HCT116 (cell line): ENCODE data around the gene ACAP2. TPM values are rescaled to one million over a fixed set of nuclear protein-coding genes. Genes with fewer than 3 reads are reported as not detected.

Experiments used
- ATAC-seq: fragments of 200-7000 bp; cut with Tn5 transposase; 2 replicates; pipeline ENCODE4 v1.9.1; 2020; ENCODE audit warnings: mild to moderate bottlenecking, moderate library complexity
- BruUV-seq: library from RNA; stranded (reverse); fragments of 400-500 nt; replicated peaks from 2 replicates; lab custom pipeline; 2021; lab: Mats Ljungman, UMichigan
- CTCF ChIA-PET: fragments of 300-600 bp; sonication (Branson Sonifier 250); formaldehyde crosslinking; loops from one replicate; lab custom pipeline; 2021; ENCODE audit warnings: antibody characterized with exemption; lab: Charles Lee
- POLR2A ChIA-PET: fragments of 300-600, 350-600 bp; sonication (Branson Sonifier 250); formaldehyde crosslinking; loops from one replicate; lab custom pipeline; 2021; ENCODE audit warnings: antibody characterized with exemption; lab: Charles Lee
- RAD21 ChIA-PET, 2 experiments: fragments of 300-600 bp; sonication (Branson Sonifier 250); formaldehyde crosslinking; loops; one replicate each; lab custom pipeline; 2023; ENCODE audit warnings: low total read pairs in 2 of 2; ENCODE audit not compliant: uncharacterized antibody in 2 of 2, unreplicated experiment in 2 of 2, low non-redundant PET in 1 of 2; lab: Charles Lee
- DNase-seq: peaks from one replicate; pipeline ENCODE4 v3.0.0-alpha.2; 2010; ENCODE audit warnings: low read depth, low spot score
- H2AFZ ChIP-seq: fragments of 200-600 bp; shearing (Covaris generic), sonication (generic); 2 replicates; pipeline ENCODE4 v1.6.1; 2017; ENCODE audit warnings: low read depth, mixed run types, mixed read lengths, antibody characterized with exemption, low read length; ENCODE audit not compliant: poor library complexity, severe bottlenecking
- H3K27ac ChIP-seq: 2 replicates; pipeline ENCODE4 v1.5.1; 2012; ENCODE audit warnings: low read depth, low read length
- H3K27me3 ChIP-seq: fragments of 200-600 bp; sonication (generic); 2 replicates; pipeline ENCODE4 v1.6.1; 2016; ENCODE audit warnings: mixed run types, low read length, mixed read lengths; ENCODE audit not compliant: insufficient read depth
- H3K36me3 ChIP-seq, 2 experiments: fragments of 200-500 bp in 1 of 2; fragments of 200-600 bp in 1 of 2; sonication (Bioruptor generic) in 1 of 2; sonication (generic) in 1 of 2; 2 replicates each; pipeline versions ENCODE4 v1.5.1 to v1.6.1; 2014 to 2016; ENCODE audit warnings: low read length in 2 of 2, inconsistent platforms in 1 of 2, mixed read lengths in 1 of 2, mixed run types in 1 of 2; ENCODE audit not compliant: insufficient read depth in 2 of 2, control insufficient read depth in 1 of 2
- H3K4me1 ChIP-seq, 2 experiments: fragments of 200-600 bp in 1 of 2; sonication (generic) in 1 of 2; 2 replicates each; pipeline versions ENCODE4 v1.5.1 to v1.6.1; 2012 to 2017; ENCODE audit warnings: low read length in 2 of 2, inconsistent platforms in 1 of 2, mild to moderate bottlenecking in 1 of 2, mixed read lengths in 1 of 2, mixed run types in 1 of 2, moderate library complexity in 1 of 2; ENCODE audit not compliant: insufficient read depth in 2 of 2, control insufficient read depth in 1 of 2
- H3K4me2 ChIP-seq: fragments of 200-600 bp; sonication (generic); 2 replicates; pipeline ENCODE4 v1.6.1; 2017; ENCODE audit warnings: mixed run types, low read length, mixed read lengths
- H3K4me3 ChIP-seq, 2 experiments: fragments of 200-600 bp in 1 of 2; sonication (generic) in 1 of 2; replicated peaks in 1 of 2; 2 replicates each; pipeline ENCODE4 v1.5.1; 2011 to 2016; ENCODE audit warnings: low read length in 2 of 2, control low read depth in 1 of 2, low read depth in 1 of 2, mild to moderate bottlenecking in 1 of 2, mixed read lengths in 1 of 2, mixed run types in 1 of 2
- H3K79me2 ChIP-seq: fragments of 200-600 bp; sonication (generic); 2 replicates; pipeline ENCODE4 v1.6.1; 2017; ENCODE audit warnings: mild to moderate bottlenecking, mixed run types, low read length, moderate library complexity, mixed read lengths; ENCODE audit not compliant: insufficient read depth
- H3K9ac ChIP-seq: fragments of 200-600 bp; sonication (generic); 2 replicates; pipeline ENCODE4 v1.6.1; 2016; ENCODE audit warnings: low read length, mixed read lengths
- H3K9me2 ChIP-seq: fragments of 200-600 bp; sonication (generic), shearing (Covaris generic); 2 replicates; pipeline ENCODE4 v1.6.1; 2017; ENCODE audit warnings: mixed run types, mild to moderate bottlenecking, moderate library complexity; ENCODE audit not compliant: insufficient read depth
- H3K9me3 ChIP-seq, 2 experiments: fragments of 200-500 bp in 1 of 2; fragments of 200-600 bp in 1 of 2; sonication (Bioruptor generic) in 1 of 2; sonication (generic) in 1 of 2; 2 replicates each; pipeline ENCODE4 v1.6.1; 2014 to 2017; ENCODE audit warnings: low read length in 2 of 2, mixed read lengths in 2 of 2, inconsistent platforms in 1 of 2, low read depth in 1 of 2, mild to moderate bottlenecking in 1 of 2, mixed run types in 1 of 2, moderate library complexity in 1 of 2; ENCODE audit not compliant: control insufficient read depth in 1 of 2, insufficient read depth in 1 of 2
- H4K20me1 ChIP-seq: fragments of 200-600 bp; sonication (generic), shearing (Covaris generic); 2 replicates; pipeline ENCODE4 v1.6.1; 2017; ENCODE audit warnings: mixed run types, mild to moderate bottlenecking, moderate library complexity; ENCODE audit not compliant: insufficient read depth
- CBX3 ChIP-seq: IDR thresholded peaks from 2 replicates; pipeline ENCODE4 v1.6.1; 2012; ENCODE audit warnings: low read depth
- CTCF ChIP-seq, 3 experiments: fragments of 200-600 bp in 1 of 3; sonication (generic) in 1 of 3; IDR thresholded peaks in 2 of 3; conservative IDR thresholded peaks in 1 of 3; 2 replicates each; pipeline ENCODE4 v1.5.1; 2012 to 2017; ENCODE audit warnings: low read depth in 2 of 3, low read length in 2 of 3, antibody characterized with exemption in 1 of 3, borderline replicate concordance in 1 of 3, control low read depth in 1 of 3, mild to moderate bottlenecking in 1 of 3, mixed read lengths in 1 of 3, mixed run types in 1 of 3, moderate library complexity in 1 of 3; ENCODE audit not compliant: insufficient read depth in 1 of 3
- ELF1 ChIP-seq: IDR thresholded peaks from 2 replicates; pipeline ENCODE4 v1.6.1; 2012; ENCODE audit warnings: low read depth, borderline replicate concordance
- EZH2 ChIP-seq: fragments of 200-600 bp; sonication (generic); IDR thresholded peaks from 2 replicates; pipeline ENCODE4 v1.6.1; 2017; ENCODE audit warnings: antibody characterized with exemption, mixed run types
- MAX ChIP-seq: IDR thresholded peaks from 2 replicates; pipeline ENCODE4 v1.6.1; 2012
- RAD21 ChIP-seq: IDR thresholded peaks from 2 replicates; pipeline ENCODE4 v1.6.1; 2012; ENCODE audit warnings: low read depth, mild to moderate bottlenecking
- REST ChIP-seq: IDR thresholded peaks from 2 replicates; pipeline ENCODE4 v1.6.1; 2012; ENCODE audit warnings: low read depth
- SIN3A ChIP-seq: IDR thresholded peaks from 2 replicates; pipeline ENCODE4 v1.6.1; 2012; ENCODE audit warnings: low read depth
- SRF ChIP-seq: IDR thresholded peaks from 2 replicates; pipeline ENCODE4 v1.6.1; 2012; ENCODE audit warnings: low read depth
- ZFX ChIP-seq: fragments of 450-650 bp; IDR thresholded peaks from 2 replicates; pipeline ENCODE4 v1.6.1; 2017
- intact Hi-C: fragments of 100-400 bp; cut with micrococcal nuclease; formaldehyde crosslinking; loops from 2 replicates; pipeline ENCODE4 v1.10.0; 2022
- total RNA-seq: library from RNA; stranded (reverse); gene quantifications from one replicate; pipeline ENCODE4 v1.2.1, GENCODE V29; 2021; ENCODE audit not compliant: unreplicated experiment

The ACAP2 gene
- total RNA-seq, 1 experiment from 2014 or later, result 43.0 TPM

- TF ChIP-seq REST, result no peak
- TF ChIP-seq EZH2, result no peak
- TF ChIP-seq ELF1, result no peak
- TF ChIP-seq ZFX, result peak; percentile 97
Observed at GRCh38 chr3:195270817-195271409, 171.9 kb downstream of the ACAP2 start, which contains the start of gene XXYLT1 (continued).

- peaks cover 12 to 25% of the 10 kb centered on the region in 2 experiments for H3K4me1 ChIP-seq
- POLR2A ChIA-PET, result interaction anchor here (1.1 to 2.0 kb wide), 4 partner anchors 173 to 588 kb away, joined by 3 to 10 read pairs (median 6); partner anchors contain the start of genes ACAP2 and PPP1R2
- H3K4me3 ChIP-seq, result peak overlapping the region; percentile 63 to 74
- peak; percentile 26 for DNase-seq
- intact Hi-C loops, result loop anchor here (2.0 to 5.0 kb wide), 2 partner anchors 172 to 581 kb away; partner anchors contain the start of gene ACAP2
- TF ChIP-seq SIN3A, result peak; percentile 24; the same call in 1 of the 2 replicates
- TF ChIP-seq CTCF (IDR thresholded peaks at IDR 0.05 in 2 of 3, conservative IDR thresholded peaks at IDR 0.05 in 1 of 3; ENCODE audit: borderline replicate concordance in 1 of 3, insufficient read depth in 1 of 3, low read depth in 2 of 3, low read length in 2 of 3), result 0 out of 6 replicates have a peak, but pooled peaks of 1 of the 3 experiments have one; percentile 8
- peak; percentile 32 for TF ChIP-seq RAD21
- TF ChIP-seq CBX3, result 0 out of 2 replicates have a peak, but pooled peaks have one; percentile 32
- no peak for TF ChIP-seq SRF
- TF ChIP-seq MAX, result peak; percentile 93
- TF ChIP-seq, all 23 proteins: peak for 5
- no peaks in the 10 kb centered on the region for H3K9me3 ChIP-seq
- H3K9ac ChIP-seq, result peak overlapping the region; percentile 76
- no peaks in the 10 kb centered on the region for H3K27me3 ChIP-seq
- 0 out of 4 replicates have a peak, but pooled peaks cover 0 to 5% of the 10 kb centered on the region in 2 experiments for H3K36me3 ChIP-seq
- CTCF ChIA-PET, result interaction anchor here (0.7 to 3.4 kb wide), 19 partner anchors 8 to 636 kb away, joined by 3 to 142 read pairs (median 5); partner anchors contain the start of genes LSG1 and PPP1R2
- ATAC-seq, result peak; percentile 46
- RAD21 ChIA-PET, result interaction anchor here (0.6 to 1.9 kb wide), 3 partner anchors 247 to 588 kb away, joined by 3 to 6 read pairs (median 6); no protein-coding TSS in a partner anchor
- H3K4me2 ChIP-seq, result peak overlapping the region; percentile 87
- H3K27ac ChIP-seq, result peak overlapping the region; percentile 77
- peaks cover 34% of the 10 kb centered on the region for H3K79me2 ChIP-seq
- no peaks in the 10 kb centered on the region for H3K9me2 ChIP-seq
- H2AFZ ChIP-seq, result no peak overlapping the region
- no peaks in the 10 kb centered on the region for H4K20me1 ChIP-seq
- no TSS peak for BruUV-seq
Observed at GRCh38 chr3:195270079-195270816, 172.6 kb downstream of the ACAP2 start.
